Measurements from ENCODE around the gene FAIM2.
"Not testable (repeated sequence)": the region's sequence is repeated elsewhere in the genome, so short reads cannot be mapped to it uniquely, and the experiment has no call there.

FAIM2 gene

GRCh38 chr12:49879065-49879464 lies 24.6 kb downstream of the FAIM2 start:
- DNase-seq (ENCODE audit: low read depth in 2 of 2): not testable (repeated sequence)

- DNase-seq (ENCODE audit: low read depth in 2 of 2): no peak
These were observed 25.7 kb downstream of the FAIM2 start for GRCh38 chr12:49878021-49878420.

- DNase-seq (ENCODE audit: low read depth in 2 of 2): no peak
These were observed 26.6 kb downstream of the FAIM2 start for GRCh38 chr12:49877066-49877465.

GRCh38 chr12:49876070-49876469 lies 27.6 kb downstream of the FAIM2 start:
- DNase-seq (ENCODE audit: low read depth in 2 of 2): no peak

- no peak for DNase-seq (ENCODE audit: low read depth in 2 of 2)
These were observed 28.5 kb downstream of the FAIM2 start for GRCh38 chr12:49875115-49875720.

GRCh38 chr12:49874142-49874897 lies 29.4 kb downstream of the FAIM2 start:
- no peak for DNase-seq (ENCODE audit: low read depth in 2 of 2)

GRCh38 chr12:49873361-49873934 lies 30.3 kb downstream of the FAIM2 start:
- no peak for DNase-seq (ENCODE audit: low read depth in 2 of 2)

GRCh38 chr12:49872781-49873181 lies 30.9 kb downstream of the FAIM2 start:
- no peak for DNase-seq (ENCODE audit: low read depth in 2 of 2)

GRCh38 chr12:49872381-49872780 lies 31.3 kb downstream of the FAIM2 start:
- no peak for DNase-seq (ENCODE audit: low read depth in 2 of 2)

GRCh38 chr12:49871811-49872251 lies 31.9 kb downstream of the FAIM2 start:
- not testable (repeated sequence) for DNase-seq (ENCODE audit: low read depth in 2 of 2)

- no peak for DNase-seq (ENCODE audit: low read depth in 2 of 2)
These were observed 32.5 kb downstream of the FAIM2 start for GRCh38 chr12:49871263-49871561.

- DNase-seq (ENCODE audit: low read depth in 2 of 2): no peak
These were observed 33.0 kb downstream of the FAIM2 start for GRCh38 chr12:49870501-49871262.

GRCh38 chr12:49869816-49870500 lies 33.7 kb downstream of the FAIM2 start:
- no peak for DNase-seq (ENCODE audit: low read depth in 2 of 2)

- peak; percentile 88 to 91 for DNase-seq (ENCODE audit: low read depth in 2 of 2)
These were observed 34.5 kb downstream of the FAIM2 start for GRCh38 chr12:49868952-49869815.

GRCh38 chr12:49868449-49868848 lies 35.3 kb downstream of the FAIM2 start:
- DNase-seq (ENCODE audit: low read depth in 2 of 2): no peak

GRCh38 chr12:49867570-49868341 lies 35.9 kb downstream of the FAIM2 start:
- no peak for DNase-seq (ENCODE audit: low read depth in 2 of 2)

- no peak for DNase-seq (ENCODE audit: low read depth in 2 of 2)
These were observed 36.7 kb downstream of the FAIM2 start for GRCh38 chr12:49866859-49867569.

- DNase-seq (ENCODE audit: low read depth in 2 of 2): no peak
These were observed 37.9 kb downstream of the FAIM2 start for GRCh38 chr12:49865782-49866135.

- DNase-seq (ENCODE audit: low read depth in 2 of 2): no peak
These were observed 38.5 kb downstream of the FAIM2 start for GRCh38 chr12:49865109-49865781.

Data from fibroblast of skin of left biceps (primary cell).